ENCODE data around the gene STK39. TPM values are rescaled to one million over a fixed set of nuclear protein-coding genes. Genes with fewer than 3 reads are reported as not detected.

STK39 gene
- total RNA-seq, 1 experiment from 2014 or later = 22.1 TPM

DNA sequence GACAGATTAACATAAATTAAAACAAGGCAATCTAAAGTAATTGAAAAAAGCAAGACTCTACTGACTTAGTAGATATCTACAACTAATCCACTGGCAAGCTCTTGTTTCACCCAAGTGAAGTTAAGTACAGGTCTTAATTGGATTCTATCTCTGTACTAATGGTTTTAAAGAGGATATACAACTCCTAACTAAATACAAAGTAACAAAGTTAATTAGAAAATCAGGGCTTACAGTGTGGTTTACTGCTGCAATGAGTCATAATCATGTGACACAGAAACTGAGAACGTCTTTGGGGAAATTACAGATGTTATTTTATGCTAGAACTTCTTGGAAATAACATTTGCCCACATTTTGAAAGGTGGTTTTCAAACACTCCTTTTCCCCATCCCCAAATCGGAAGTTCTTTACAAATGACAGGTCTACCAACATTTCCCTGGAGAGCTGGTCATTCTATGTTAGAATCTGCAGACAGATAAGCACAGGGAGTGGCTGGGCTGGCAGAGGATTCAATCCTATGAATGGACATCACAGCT is 245.3 kb downstream of the STK39 start:
- H3K27ac Mint-ChIP-seq = peak overlapping the region in 1 of 3 experiments; percentile 35; a peak in 1 of 7 replicates
- Histone ChIP-seq H4K20me1 (ENCODE audit: control insufficient read depth, insufficient read depth, insufficient read length) (no peaks in the 10 kb centered on the region), H3K4ac (ENCODE audit: low read depth, low read length) (no peak overlapping the region), H4K91ac (ENCODE audit: insufficient read length, low read depth, low read length) (no peak overlapping the region), H2BK12ac (ENCODE audit: insufficient read length, low read depth, low read length) (no peak overlapping the region), H3K9me3 (ENCODE audit: control insufficient read depth, low read depth, low read length) (no peaks in the 10 kb centered on the region), H3K27ac (ENCODE audit: insufficient read length, low read depth, low read length) (no peak overlapping the region), H3K56ac (ENCODE audit: insufficient read length, low read depth, low read length) (no peak overlapping the region), H3K27me3 (ENCODE audit: insufficient read depth, low read length) (no peaks in the 10 kb centered on the region), H2BK20ac (ENCODE audit: low read depth, low read length, poor library complexity, severe bottlenecking) (no peak overlapping the region), H3K18ac (ENCODE audit: insufficient read length, low read depth, low read length) (no peak overlapping the region), H3T11ph (ENCODE audit: low read length) (no peak overlapping the region), H4K5ac (ENCODE audit: insufficient read length, low read depth, low read length) (no peak overlapping the region), H3K79me2 (ENCODE audit: insufficient read depth, low read length) (no peaks in the 10 kb centered on the region), H3K4me2 (ENCODE audit: insufficient read depth, insufficient read length, low read length) (no peak overlapping the region), H2BK5ac (ENCODE audit: insufficient read length, low read length) (no peak overlapping the region), H3K14ac (ENCODE audit: insufficient read depth, low read length) (no peak overlapping the region), H3K79me1 (ENCODE audit: insufficient read depth, low read depth, low read length, poor library complexity, severe bottlenecking) (no peaks in the 10 kb centered on the region), H3K9ac (ENCODE audit: extremely low read depth, insufficient read length, low read length) (no peak overlapping the region), H3K23ac (ENCODE audit: insufficient read length, low read depth, low read length) (no peak overlapping the region), H2BK120ac (ENCODE audit: low read depth, low read length, poor library complexity, severe bottlenecking) (no peak overlapping the region), H4K8ac (replicated peaks; ENCODE audit: insufficient read length, low read depth, low read length) (no peak overlapping the region), H2BK15ac (ENCODE audit: low read depth, low read length) (no peak overlapping the region), H3K4me1 (ENCODE audit: insufficient read depth, low read length) (no peaks in the 10 kb centered on the region), H3K23me2 (ENCODE audit: insufficient read length, low read depth, low read length, poor library complexity, severe bottlenecking) (no peaks in the 10 kb centered on the region), H2AK5ac (ENCODE audit: insufficient read length, low read length) (no peak overlapping the region), H2AFZ (ENCODE audit: low read length) (no peak overlapping the region)
- no peaks in the 10 kb centered on the region for H3K9me3 Mint-ChIP-seq
- H3K36me3 Mint-ChIP-seq (ENCODE audit: insufficient read depth in 1 of 3, low read depth in 3 of 3) = peaks cover 0 to 9% (median 4%) of the 10 kb centered on the region in 3 experiments; a peak in 5 of 7 replicates
- DNase-seq = no peak
- no peak overlapping the region for H3K4me3 Mint-ChIP-seq
- H3K4me1 Mint-ChIP-seq = peaks cover 10 to 13% of the 10 kb centered on the region in 2 experiments
- no peaks in the 10 kb centered on the region for H3K27me3 Mint-ChIP-seq (ENCODE audit: low read depth)
- no CpG with 5 or more reads among the region's 2 CpGs for WGBS (ENCODE audit: extremely low coverage, insufficient read length, low lambda C conversion rate)
- no peak for TF ChIP-seq CTCF (conservative IDR thresholded peaks at IDR 0.05)
